Ramos (cell line): ENCODE measurements around the gene TECTB.

Experiments used
- in situ Hi-C: fragments of 300-500 bp; cut with MboI; formaldehyde crosslinking; loops from one replicate; pipeline ENCODE4 v1.14.3; 2022; ENCODE audit warnings: low sequenced_read_pairs; ENCODE audit not compliant: unreplicated experiment

TECTB gene

GRCh38 chr10:112344261-112344660 is 61.1 kb downstream of the TECTB start:
- in situ Hi-C loops, result no loop called here

GRCh38 chr10:112345202-112345601 is 62.0 kb downstream of the TECTB start:
- in situ Hi-C loops, result no loop called here

- in situ Hi-C loops, result no loop called here
These were observed 62.5 kb downstream of the TECTB start for GRCh38 chr10:112345743-112346142.

GRCh38 chr10:112346774-112347173 is 63.6 kb downstream of the TECTB start:
- in situ Hi-C loops, result no loop called here

GRCh38 chr10:112347709-112348671 is 64.8 kb downstream of the TECTB start:
- in situ Hi-C loops, result no loop called here

- in situ Hi-C loops, result no loop called here
These were observed 65.6 kb downstream of the TECTB start for GRCh38 chr10:112348759-112349158.

- in situ Hi-C loops, result no loop called here
These were observed 66.4 kb downstream of the TECTB start for GRCh38 chr10:112349521-112350085.

GRCh38 chr10:112351146-112351545 is 67.9 kb downstream of the TECTB start:
- in situ Hi-C loops, result no loop called here

- in situ Hi-C loops, result no loop called here
These were observed 68.8 kb downstream of the TECTB start for GRCh38 chr10:112352044-112352443.

- in situ Hi-C loops, result no loop called here
These were observed 69.8 kb downstream of the TECTB start for GRCh38 chr10:112353046-112353445.
